ENCODE results near the gene TMEM47.

The TMEM47 gene

DNA sequence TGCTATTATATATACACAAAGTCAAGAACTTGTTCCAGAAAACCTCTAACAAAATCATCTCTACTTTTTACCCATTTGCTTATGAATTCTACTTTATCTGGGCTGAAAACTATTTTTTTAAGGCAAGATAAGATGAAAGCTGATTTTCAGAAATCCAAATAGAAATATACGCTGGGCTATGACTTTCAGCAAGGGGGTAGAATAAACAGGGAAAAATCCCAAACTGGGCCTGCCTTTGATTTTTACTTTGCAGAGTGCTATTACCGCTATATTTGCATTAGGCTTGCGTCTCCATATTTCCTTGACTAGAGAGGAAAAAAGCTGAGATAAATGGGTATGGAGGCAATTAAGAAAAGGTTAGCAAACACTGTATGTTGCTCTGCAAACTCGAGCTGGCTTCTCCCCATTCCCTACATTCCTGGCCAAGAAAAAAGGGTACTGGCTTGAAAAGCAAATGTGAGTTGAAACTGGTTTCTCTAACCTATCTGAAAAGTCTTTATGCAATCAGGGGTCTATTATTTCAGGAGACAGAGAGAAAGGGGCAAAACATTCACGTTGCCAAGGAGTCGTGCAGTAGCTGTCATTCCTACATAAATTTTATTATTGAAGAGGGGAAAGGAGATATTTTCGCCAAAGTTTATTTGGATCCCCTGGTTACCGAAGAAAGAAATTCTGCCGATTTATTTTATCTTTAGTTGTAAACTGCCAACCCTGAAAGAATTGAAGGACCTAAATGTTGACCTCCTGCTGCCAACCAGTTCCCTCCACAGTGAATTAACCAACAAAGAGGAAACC lies 2.2 kb downstream of the TMEM47 start:
- TF ChIP-seq, protein P1, sequence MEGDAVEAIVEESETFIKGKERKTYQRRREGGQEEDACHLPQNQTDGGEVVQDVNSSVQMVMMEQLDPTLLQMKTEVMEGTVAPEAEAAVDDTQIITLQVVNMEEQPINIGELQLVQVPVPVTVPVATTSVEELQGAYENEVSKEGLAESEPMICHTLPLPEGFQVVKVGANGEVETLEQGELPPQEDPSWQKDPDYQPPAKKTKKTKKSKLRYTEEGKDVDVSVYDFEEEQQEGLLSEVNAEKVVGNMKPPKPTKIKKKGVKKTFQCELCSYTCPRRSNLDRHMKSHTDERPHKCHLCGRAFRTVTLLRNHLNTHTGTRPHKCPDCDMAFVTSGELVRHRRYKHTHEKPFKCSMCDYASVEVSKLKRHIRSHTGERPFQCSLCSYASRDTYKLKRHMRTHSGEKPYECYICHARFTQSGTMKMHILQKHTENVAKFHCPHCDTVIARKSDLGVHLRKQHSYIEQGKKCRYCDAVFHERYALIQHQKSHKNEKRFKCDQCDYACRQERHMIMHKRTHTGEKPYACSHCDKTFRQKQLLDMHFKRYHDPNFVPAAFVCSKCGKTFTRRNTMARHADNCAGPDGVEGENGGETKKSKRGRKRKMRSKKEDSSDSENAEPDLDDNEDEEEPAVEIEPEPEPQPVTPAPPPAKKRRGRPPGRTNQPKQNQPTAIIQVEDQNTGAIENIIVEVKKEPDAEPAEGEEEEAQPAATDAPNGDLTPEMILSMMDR (IDR thresholded peaks at IDR 0.05; ENCODE audit: low read depth, low read length), result no peak
- DNase-seq (ENCODE audit: extremely low read depth, low read depth), result no peak

DNA sequence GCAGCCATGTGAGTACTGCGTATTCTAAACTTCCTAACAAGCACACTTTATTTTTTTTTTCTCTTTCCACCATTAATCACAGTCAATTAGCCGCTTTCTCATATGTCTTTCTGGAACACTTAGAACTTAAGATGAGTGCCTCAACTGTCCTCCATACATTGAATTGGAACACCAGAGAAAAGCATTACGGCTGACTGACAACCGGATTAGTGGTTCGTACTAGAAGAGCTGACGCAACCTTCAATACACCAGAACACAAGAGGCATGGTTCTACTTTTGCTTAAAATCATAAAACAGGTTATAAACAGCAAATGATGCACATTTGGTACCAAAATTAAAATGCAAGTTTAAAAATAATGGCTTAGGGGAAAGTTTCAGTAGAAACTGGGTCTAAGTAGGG lies 3.3 kb downstream of the TMEM47 start:
- TF ChIP-seq, protein P1 (IDR thresholded peaks at IDR 0.05; ENCODE audit: low read depth, low read length), result no peak
- DNase-seq (ENCODE audit: extremely low read depth, low read depth), result no peak

DNA sequence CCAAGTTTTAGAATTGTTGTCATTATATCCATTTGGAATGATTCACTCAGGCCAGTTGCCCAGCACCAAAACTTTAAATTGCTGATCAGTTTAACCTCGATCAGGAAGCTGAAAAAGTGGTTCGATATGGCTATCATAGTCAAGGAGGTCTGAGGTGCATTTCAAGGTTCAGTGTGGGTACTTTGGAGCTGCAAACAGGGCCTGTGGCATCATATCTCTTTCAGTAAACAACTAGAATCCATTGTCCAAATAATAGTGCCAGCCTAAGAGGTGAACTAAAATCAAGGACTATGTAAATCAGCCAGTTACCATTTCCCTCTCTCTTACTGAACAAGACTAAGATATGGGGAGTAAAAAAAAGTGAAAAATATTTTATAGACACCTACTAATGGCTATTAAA lies 14.2 kb downstream of the TMEM47 start:
- no peak for DNase-seq (ENCODE audit: extremely low read depth, low read depth)
- TF ChIP-seq, protein P1 (IDR thresholded peaks at IDR 0.05; ENCODE audit: low read depth, low read length), result no peak

DNA sequence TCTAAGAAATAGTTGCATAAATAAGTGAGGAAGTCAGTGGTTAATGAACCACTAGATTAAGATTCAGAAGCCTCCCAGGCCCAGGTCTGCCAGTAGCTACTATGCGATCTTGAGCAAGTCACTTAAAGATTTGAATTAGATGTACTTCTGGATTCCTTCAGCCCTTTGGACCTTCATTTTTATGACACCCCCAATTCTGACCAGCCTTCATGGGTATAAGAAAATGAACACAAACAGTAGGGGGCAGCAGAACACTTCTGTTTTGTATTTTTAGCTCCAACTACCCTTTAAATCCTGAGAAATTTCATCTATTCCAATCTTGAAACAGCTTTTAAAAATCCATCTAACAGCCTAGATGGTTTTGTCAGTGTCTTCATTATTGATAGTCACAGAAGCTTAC lies 19.0 kb downstream of the TMEM47 start:
- DNase-seq (ENCODE audit: extremely low read depth, low read depth), result no peak
- TF ChIP-seq, protein P1 (IDR thresholded peaks at IDR 0.05; ENCODE audit: low read depth, low read length), result peak; percentile 45

DNA sequence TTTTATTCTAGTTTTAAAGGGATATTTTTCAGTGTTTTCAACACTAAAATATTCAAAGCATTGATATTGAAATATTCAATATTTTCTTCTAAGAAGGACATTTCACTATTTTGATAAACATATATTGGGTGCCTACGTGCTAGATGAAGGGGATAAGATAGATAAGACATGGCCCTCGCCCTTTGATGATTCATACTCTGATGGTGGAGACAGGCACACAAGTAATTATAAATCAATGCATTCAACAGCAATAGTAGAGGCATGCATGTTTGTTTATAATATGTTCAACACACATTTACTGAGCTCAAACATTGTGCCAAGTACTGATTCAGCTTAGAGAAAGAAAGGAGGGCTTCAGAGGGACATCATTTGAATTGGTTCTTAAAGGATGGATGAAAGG lies 22.7 kb downstream of the TMEM47 start:
- no peak for DNase-seq (ENCODE audit: extremely low read depth, low read depth)
- TF ChIP-seq, protein P1 (IDR thresholded peaks at IDR 0.05; ENCODE audit: low read depth, low read length), result no peak

DNA sequence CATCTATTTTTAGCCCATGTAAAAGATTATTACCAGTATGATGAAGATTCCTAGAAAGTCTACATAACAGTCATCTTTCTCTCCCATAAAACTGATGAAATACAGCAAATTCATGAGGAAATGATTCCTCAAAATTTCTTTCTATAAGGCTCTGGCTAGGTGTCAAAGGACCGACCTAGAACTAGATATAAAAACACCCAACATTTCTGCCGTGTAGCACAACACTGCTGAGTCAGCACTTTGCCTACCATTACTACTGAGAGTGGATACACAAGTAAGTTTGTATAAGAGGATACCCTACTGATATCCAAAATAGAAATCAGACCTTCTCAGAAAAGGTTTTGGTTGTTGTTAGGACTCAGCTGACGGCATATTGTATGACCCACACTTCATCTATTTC lies 24.7 kb downstream of the TMEM47 start:
- TF ChIP-seq, protein P1 (IDR thresholded peaks at IDR 0.05; ENCODE audit: low read depth, low read length), result no peak
- no peak for DNase-seq (ENCODE audit: extremely low read depth, low read depth)

DNA sequence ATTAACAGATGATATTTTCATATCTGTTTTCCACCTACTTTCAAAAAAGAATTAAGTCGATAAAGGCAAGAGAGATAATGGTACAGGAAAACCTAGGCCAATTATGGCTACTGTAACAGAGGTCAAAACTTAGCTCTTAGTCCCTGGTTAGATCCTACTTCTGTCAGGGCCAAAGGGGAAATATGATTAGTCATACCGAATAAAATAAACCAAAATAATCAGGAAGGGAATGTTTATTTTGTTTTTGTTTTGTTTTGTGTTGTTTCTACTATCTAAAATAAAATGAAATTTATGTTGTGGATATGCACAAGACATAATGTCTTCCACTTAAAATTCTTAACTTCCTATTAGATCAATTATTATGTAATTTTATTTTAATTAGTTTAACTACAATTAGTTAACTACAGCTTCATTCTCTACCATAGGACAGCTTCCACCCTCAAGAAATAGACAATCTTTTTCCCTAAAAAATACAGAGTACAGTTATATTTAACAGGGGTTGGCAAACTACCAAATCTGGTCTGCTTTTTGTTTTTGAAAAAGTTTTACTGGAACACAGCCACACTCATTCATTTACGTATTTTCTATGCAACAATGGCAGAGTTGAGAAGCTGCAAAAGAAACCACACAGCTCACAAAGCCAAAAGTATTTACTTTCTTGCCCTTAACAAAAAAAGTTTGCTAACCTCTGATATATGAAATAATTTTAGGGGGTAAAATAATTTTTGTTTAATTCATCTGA lies 25.4 kb downstream of the TMEM47 start:
- TF ChIP-seq, protein P1 (IDR thresholded peaks at IDR 0.05; ENCODE audit: low read depth, low read length), result no peak
- no peak for DNase-seq (ENCODE audit: extremely low read depth, low read depth)

Data from AG09319 (cell line).